ENCODE measurements around the gene TREX2. TPM values are rescaled to one million over a fixed set of nuclear protein-coding genes. Genes with fewer than 3 reads are reported as not detected.
A peak's percentile ranks its signal among the peaks of the same experiment; 100 is the strongest.

The TREX2 gene
- total RNA-seq, 1 donor from 2014 or later: 9.6 TPM

DNA sequence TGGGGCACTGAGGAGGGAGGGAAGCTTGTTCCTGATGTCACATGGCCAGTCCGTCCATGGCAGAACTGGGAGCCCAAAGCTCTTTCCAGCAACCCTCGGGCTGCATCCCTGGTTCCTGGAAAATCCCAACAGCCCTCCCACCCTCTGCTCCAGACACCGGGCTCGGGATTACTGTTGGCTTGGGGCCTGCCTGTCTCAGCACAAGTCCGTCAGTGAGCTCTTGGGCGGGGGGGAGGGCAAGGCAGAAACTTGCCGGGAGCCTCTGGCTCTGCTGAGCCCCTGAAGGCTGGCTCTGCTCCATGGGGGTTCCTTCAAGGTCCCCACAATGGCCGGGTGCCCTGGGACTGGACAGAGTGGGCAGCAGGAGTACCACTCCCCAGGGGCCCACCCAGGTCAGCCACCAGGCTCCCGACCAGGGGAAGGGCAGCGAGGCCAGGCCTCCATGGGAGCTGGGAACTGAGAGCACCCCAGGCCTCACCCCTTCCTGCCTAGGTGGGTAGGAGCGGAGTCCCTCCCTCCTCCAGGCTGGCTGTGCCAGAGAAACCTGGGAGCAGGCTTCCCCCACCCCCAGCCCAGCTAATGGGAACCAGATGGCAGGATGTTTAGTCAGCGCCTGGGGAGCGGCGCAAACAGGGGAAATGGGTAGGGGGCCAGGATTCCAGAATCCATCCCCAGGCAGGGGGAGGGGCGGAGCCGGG, 31.0 kb upstream of the TREX2 start:
- TF ChIP-seq POLR2AphosphoS5 (IDR thresholded peaks at IDR 0.05; ENCODE audit: insufficient read depth in 1 of 2, low read depth in 1 of 2) (peak in 1 of 2 donors; percentile 58), POLR2A (IDR thresholded peaks at IDR 0.05) (no peak)
- Histone ChIP-seq H3K27ac (peak overlapping the region; percentile 72), H3K36me3 (no peaks in the 10 kb centered on the region), H3K27me3 (no peaks in the 10 kb centered on the region), H3K9me3 (no peaks in the 10 kb centered on the region), H3K4me1 (peaks cover 33% of the 10 kb centered on the region), H3K4me3 (no peak overlapping the region)
- no peak for DNase-seq (ENCODE audit: extremely low spot score in 2 of 2)
- intact Hi-C loops (cut with DNase I): no loop called here

DNA sequence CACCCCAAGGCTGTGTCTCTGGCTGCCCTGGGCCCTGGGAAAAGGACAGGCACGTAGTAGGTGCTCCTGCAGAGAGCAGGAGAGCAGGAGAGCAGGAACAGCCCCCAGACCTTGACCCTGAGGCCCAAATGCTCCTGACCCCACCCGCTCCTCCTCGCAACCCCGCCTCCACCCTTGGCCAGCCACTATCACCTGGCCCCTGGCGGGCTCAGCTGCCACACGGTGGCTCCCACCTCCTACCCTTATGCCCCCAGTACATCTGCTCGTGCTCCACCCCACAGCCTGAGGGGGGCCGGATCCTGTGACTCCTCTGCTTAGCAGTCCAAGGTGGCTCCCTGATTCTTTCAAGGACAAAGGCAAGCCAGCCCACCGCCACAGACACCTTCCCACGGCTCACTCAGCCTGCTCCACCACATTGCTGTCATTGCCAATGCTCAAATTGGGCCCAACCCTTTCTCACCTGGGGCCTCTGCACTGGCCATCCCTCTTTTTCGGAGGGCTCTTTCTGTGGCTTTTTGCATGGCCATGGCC, 30.0 kb upstream of the TREX2 start:
- Histone ChIP-seq H3K27ac (peak overlapping the region; percentile 72), H3K4me1 (peaks cover 30% of the 10 kb centered on the region), H3K4me3 (no peak overlapping the region), H3K27me3 (no peaks in the 10 kb centered on the region), H3K9me3 (no peaks in the 10 kb centered on the region), H3K36me3 (no peaks in the 10 kb centered on the region)
- TF ChIP-seq POLR2A (IDR thresholded peaks at IDR 0.05) (no peak), POLR2AphosphoS5 (IDR thresholded peaks at IDR 0.05; ENCODE audit: insufficient read depth in 1 of 2, low read depth in 1 of 2) (no peak)
- TF ChIP-seq, protein P1, sequence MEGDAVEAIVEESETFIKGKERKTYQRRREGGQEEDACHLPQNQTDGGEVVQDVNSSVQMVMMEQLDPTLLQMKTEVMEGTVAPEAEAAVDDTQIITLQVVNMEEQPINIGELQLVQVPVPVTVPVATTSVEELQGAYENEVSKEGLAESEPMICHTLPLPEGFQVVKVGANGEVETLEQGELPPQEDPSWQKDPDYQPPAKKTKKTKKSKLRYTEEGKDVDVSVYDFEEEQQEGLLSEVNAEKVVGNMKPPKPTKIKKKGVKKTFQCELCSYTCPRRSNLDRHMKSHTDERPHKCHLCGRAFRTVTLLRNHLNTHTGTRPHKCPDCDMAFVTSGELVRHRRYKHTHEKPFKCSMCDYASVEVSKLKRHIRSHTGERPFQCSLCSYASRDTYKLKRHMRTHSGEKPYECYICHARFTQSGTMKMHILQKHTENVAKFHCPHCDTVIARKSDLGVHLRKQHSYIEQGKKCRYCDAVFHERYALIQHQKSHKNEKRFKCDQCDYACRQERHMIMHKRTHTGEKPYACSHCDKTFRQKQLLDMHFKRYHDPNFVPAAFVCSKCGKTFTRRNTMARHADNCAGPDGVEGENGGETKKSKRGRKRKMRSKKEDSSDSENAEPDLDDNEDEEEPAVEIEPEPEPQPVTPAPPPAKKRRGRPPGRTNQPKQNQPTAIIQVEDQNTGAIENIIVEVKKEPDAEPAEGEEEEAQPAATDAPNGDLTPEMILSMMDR (IDR thresholded peaks at IDR 0.05): no peak
- DNase-seq (ENCODE audit: extremely low spot score in 2 of 2): no peak
- intact Hi-C loops (cut with DNase I): no loop called here

GRCh38 chrX:153475271-153475670, 29.4 kb upstream of the TREX2 start:
- Histone ChIP-seq H3K9me3 (no peaks in the 10 kb centered on the region), H3K4me3 (peak overlapping the region; percentile 4 to 26), H3K36me3 (no peaks in the 10 kb centered on the region), H3K27me3 (no peaks in the 10 kb centered on the region), H3K27ac (peak overlapping the region; percentile 72), H3K4me1 (peaks cover 25% of the 10 kb centered on the region)
- DNase-seq (ENCODE audit: extremely low spot score in 2 of 2): no peak
- no peak for TF ChIP-seq POLR2AphosphoS5 (IDR thresholded peaks at IDR 0.05; ENCODE audit: insufficient read depth in 1 of 2, low read depth in 1 of 2)
- TF ChIP-seq, protein P1 (IDR thresholded peaks at IDR 0.05): no peak
- no peak for TF ChIP-seq POLR2A (IDR thresholded peaks at IDR 0.05)
- intact Hi-C loops (cut with DNase I): no loop called here

GRCh38 chrX:153474718-153475117, 28.9 kb upstream of the TREX2 start:
- peak overlapping the region; percentile 72 for H3K27ac ChIP-seq
- no peaks in the 10 kb centered on the region for H3K36me3 ChIP-seq
- TF ChIP-seq POLR2A (IDR thresholded peaks at IDR 0.05): no peak
- no peak for TF ChIP-seq POLR2AphosphoS5 (IDR thresholded peaks at IDR 0.05; ENCODE audit: insufficient read depth in 1 of 2, low read depth in 1 of 2)
- TF ChIP-seq, protein P1 (IDR thresholded peaks at IDR 0.05): no peak
- DNase-seq (ENCODE audit: extremely low spot score in 2 of 2): no peak
- no peaks in the 10 kb centered on the region for H3K27me3 ChIP-seq
- H3K9me3 ChIP-seq: no peaks in the 10 kb centered on the region
- intact Hi-C loops (cut with DNase I): loop anchor here (5.0 kb wide), 1 partner anchor 33 kb away; no protein-coding TSS in a partner anchor
- H3K4me1 ChIP-seq: peaks cover 26% of the 10 kb centered on the region
- H3K4me3 ChIP-seq: peak overlapping the region; percentile 4 to 26

GRCh38 chrX:153474266-153474665, 28.4 kb upstream of the TREX2 start:
- no peak for DNase-seq (ENCODE audit: extremely low spot score in 2 of 2)
- peak overlapping the region; percentile 53 for H3K27ac ChIP-seq
- H3K36me3 ChIP-seq: no peaks in the 10 kb centered on the region
- intact Hi-C loops (cut with DNase I): loop anchor here (5.0 kb wide), 1 partner anchor 33 kb away; no protein-coding TSS in a partner anchor
- H3K4me3 ChIP-seq: peak overlapping the region in 1 of 2 donors; percentile 4
- H3K4me1 ChIP-seq: peaks cover 31% of the 10 kb centered on the region
- H3K27me3 ChIP-seq: no peaks in the 10 kb centered on the region
- TF ChIP-seq, protein P1 (IDR thresholded peaks at IDR 0.05): no peak
- TF ChIP-seq POLR2A (IDR thresholded peaks at IDR 0.05): no peak
- TF ChIP-seq POLR2AphosphoS5 (IDR thresholded peaks at IDR 0.05; ENCODE audit: insufficient read depth in 1 of 2, low read depth in 1 of 2): no peak
- no peaks in the 10 kb centered on the region for H3K9me3 ChIP-seq

Measured in vagina (tissue), 2 donors.